HG03025 (cell line): ENCODE measurements around the gene MANSC4.
"Not testable (repeated sequence)": the region's sequence is repeated elsewhere in the genome, so short reads cannot be mapped to it uniquely, and the experiment has no call there.

ENCODE experiments used
- ATAC-seq: cut with Tn5 transposase; IDR thresholded peaks from one replicate; pipeline ENCODE4 v1.9.1; 2021; ENCODE audit warnings: mild to moderate bottlenecking, moderate library complexity; ENCODE audit not compliant: unreplicated experiment, low FRiP score

Gene MANSC4

GRCh38 chr12:27756670-27757195 is 23.3 kb downstream of the MANSC4 start:
- ATAC-seq = no peak

DNA sequence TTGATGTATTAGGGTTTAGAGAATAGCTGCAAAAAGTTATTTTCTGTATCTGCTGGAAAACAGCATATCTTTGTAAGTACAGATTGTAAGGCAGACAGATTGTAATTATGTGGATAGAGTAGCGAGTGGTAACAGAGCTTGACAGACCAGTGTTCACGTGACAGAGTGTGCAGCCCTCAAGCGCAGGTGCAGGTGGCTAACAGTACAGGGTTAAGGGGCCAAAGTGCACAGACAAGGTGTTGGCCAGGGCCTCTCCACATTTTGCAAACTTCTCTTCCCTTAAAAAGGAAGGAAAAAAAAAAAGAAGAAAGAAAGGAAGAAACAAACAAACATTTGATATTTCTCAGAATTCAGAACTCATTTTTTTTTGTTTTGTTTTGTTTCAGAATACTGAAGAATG is 25.2 kb downstream of the MANSC4 start:
- ATAC-seq = no peak

DNA sequence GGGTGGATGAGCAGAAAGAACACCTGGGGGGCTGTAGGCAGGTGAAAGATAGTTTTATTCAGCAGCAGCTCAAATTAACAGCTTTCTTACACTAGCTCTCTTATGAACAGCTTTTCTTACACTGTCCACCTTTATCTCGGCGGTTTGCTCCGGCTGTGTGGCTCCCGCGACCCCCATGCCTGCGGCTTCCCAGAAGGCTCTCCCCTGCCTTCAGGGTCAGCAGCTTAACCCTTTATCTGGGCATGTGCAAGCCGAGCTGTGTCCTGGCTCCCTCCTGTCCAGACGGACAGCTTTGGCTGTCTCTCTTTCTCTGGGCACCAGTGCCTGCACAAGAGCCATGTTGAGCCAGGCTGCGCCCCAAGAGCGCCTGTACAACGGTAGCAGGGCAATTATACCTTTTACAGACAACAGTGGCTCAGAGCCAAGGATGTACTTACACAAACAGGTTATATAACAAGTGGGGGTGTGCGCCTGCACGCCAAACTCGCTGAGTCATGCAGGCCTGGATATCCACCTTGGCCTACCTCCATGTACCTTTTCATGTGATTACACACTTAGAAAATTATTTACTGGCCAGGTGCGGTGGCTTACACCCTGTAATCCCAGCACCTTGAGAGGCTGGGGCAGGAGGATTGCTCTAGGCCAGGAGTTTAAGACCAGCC is 28.5 kb downstream of the MANSC4 start:
- ATAC-seq = no peak

DNA sequence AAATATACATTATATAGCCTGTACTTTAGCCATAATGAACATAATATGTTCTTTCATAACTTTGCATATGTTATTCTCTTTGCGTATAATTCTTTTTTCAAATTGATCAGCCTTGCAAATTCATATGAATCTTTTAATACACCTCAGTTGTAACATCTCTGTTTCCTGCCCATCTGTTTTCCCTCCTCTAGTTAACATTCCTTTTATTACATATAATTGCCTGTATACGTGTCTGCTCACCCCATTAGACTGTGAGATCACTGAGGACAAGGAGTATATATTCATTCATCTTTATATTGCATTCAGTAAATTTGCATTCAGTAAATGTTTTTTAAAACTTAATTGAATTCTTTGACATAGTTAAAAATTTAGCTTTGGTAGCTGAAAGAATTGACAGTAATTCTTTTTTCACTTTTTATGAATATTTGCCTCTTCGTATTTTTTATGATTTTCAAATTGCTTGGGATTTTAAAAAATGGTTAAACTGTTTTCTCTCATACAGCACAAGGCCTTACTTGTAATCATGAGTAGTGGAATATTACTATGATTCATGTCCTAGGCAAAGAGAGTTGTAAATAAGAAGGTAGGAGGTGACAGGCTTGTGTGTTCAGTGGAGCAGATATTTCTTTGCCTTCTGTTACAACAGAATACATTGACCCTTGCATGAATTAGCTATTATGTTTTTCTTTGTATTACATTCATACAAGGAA is 32.8 kb downstream of the MANSC4 start:
- no peak for ATAC-seq

- ATAC-seq = not testable (repeated sequence)
Measured at GRCh38 chr12:27745734-27746133, 34.3 kb downstream of the MANSC4 start.

DNA sequence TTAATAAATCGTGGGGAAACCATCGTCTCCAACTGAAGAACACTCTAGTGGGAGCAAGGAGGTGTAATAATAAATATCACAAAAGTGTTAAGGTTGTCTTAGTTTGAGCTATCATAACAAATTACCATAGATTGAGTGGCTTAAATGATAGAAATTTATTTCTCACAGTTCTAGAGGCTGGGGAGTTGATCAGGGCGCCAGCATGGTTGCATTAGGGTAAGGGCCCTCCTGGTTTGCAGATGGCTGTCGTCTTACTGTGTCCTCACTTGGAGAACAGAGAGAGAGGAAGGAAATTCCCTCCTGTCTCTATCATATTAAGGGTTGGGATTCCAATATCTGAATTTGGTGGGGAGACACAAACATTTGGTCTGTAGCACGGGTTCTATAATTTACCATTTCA is 36.4 kb downstream of the MANSC4 start:
- ATAC-seq = no peak

DNA sequence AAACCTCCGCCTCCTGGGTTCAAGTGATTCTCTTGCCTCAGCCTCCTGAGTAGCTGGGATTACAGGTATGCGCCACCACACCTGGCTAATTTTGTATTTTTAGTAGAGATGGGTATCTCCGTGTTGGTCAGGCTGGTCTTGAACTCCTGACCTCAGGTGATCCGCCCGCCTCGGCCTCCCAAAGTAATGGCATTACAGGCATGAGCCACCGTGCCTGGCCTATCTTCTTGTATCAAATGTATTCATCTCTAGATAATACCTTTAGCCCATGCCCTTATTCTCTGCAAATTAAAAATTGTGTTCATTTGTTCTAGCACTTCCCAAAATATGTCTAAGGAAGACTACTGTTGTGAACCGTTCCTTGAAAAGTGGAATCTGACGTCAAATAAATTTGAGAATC is 45.7 kb downstream of the MANSC4 start:
- not testable (repeated sequence) for ATAC-seq

- no peak for ATAC-seq
Measured at GRCh38 chr12:27733791-27734190, 46.2 kb downstream of the MANSC4 start.

DNA sequence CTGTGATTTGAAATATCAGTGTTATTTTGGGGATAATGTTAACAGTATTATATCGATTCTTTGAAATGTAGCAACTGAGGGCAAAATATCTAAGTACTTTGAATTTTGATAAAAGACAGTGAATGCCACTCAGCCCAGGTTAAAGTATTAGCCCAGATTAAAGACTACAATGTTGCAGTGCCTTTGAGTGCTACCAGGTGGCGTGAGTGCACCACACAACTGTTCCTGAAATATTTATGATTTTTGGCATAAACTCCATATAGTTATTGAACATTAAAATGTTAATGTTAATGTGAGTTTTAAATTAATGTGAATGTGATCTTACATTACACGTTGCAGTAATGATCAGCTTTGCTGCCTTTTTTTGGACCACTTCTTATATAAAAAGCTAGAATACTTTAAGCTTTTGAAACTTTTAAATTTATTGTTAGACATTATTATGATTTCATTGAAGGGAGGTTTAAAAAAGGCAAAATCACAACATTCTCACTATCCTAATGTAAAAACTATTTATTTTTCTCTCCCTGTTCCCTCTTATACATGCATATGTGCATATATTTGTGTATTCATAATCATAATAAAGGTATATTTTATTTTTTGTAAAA is 46.9 kb downstream of the MANSC4 start:
- no peak for ATAC-seq

DNA sequence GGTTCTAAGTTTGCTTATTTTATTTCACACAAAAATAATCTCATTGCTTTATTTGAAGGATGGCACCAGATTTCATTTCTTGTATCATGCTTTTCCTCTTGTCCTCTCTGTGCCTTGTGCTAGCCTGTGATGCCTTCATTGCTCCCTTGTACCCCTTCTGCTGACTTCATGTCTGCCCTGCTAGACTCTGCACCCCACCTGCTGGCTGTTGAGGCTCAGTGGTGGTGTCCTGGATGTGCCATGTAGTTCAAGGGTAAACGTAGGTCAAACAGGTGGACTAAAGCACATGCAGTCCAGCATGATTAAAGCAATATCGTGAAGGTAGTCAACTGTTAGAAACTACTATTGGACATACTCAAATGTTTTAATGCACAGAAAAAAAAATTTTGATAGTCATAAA is 47.8 kb downstream of the MANSC4 start:
- no peak for ATAC-seq

GRCh38 chr12:27730097-27730588 is 49.9 kb downstream of the MANSC4 start:
- ATAC-seq = no peak

DNA sequence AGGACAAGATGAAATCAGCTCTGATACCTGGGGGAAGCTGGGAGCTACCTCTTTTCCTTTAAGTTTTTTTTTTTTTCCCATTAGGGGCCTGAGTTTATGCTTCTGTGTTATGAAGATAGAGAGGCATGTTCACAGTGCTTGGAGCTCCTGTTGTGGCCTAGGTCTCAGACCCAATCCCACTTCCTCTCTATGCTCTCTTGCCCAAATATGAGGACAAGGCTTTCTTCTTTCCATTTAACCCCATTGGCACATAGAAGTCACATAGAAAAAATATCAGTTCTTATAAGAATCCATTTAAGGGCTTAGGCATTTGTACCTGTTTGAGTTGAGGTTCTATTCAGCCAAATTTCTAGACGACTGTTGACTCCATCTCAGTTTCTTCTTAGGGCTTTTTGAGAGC is 56.8 kb downstream of the MANSC4 start:
- no peak for ATAC-seq
